HT-29 (cell line): ENCODE measurements around the gene LRRK1. TPM values are rescaled to one million over a fixed set of nuclear protein-coding genes. Genes with fewer than 3 reads are reported as not detected.
"Not testable (repeated sequence)": the region's sequence is repeated elsewhere in the genome, so short reads cannot be mapped to it uniquely, and the experiment has no call there.

Experiments used
- DNase-seq: peaks from one replicate; pipeline ENCODE4 v3.0.0-alpha.2; 2015; ENCODE audit warnings: low spot score
- total RNA-seq: library from RNA; depleted of rRNA; stranded (reverse); fragments of >200 nt; shearing (Covaris generic); gene quantifications from 2 replicates; pipeline ENCODE4 v1.2.3, GENCODE V29; 2014

LRRK1 gene
- total RNA-seq, 1 experiment from 2014 or later, result 25.0 TPM

DNA sequence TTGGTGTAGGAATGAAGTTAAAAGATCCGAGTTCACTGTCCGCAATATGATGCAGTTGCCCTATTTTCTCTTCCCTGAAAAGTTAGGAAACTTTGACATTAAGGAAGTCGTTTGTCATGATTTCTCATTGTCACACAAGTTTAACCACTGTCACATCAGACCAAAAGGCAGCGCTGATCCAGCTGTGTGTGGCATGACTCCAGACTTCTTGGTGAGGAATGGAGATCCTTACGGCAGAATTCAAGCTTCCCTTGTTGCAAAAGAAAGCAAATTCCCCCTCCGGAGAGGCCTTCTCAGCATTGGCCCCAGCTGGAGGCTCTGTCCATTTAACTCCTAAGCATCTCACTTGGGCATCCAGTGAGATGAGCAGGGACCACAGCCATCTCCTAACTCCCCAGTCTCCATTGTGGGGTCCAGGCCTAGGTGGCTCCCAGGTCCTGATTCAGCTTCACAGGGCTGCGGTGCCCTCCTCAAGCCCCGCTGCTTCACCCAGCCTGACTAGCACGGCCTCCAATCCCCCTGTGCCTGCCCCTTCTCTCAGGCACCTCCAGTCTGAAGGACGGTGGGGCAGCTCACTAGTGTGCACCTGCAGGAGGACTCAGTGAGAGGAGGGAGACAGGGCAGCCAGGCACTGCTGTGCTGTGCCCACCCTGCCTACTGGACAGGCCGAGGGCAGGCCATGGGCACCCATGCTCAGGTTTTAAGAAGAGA, 173.2 kb downstream of the LRRK1 start:
- DNase-seq, result no peak

DNA sequence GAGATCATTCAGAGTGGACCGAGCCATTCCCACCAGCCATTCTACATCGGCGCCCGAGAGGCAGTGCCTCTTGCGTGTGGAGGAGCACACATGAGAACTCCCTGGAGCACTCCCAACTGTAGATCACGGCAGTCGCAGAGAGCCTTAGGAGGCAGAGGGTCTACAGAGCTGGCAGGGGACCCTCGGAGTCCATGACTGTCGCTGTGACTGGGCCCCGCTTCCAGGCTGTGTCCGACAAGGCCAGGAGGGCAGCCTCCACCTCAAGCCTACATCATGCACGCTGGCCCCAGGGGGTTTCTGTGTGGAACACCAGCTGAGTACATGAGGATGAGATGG, 173.7 kb downstream of the LRRK1 start:
- DNase-seq, result no peak

DNA sequence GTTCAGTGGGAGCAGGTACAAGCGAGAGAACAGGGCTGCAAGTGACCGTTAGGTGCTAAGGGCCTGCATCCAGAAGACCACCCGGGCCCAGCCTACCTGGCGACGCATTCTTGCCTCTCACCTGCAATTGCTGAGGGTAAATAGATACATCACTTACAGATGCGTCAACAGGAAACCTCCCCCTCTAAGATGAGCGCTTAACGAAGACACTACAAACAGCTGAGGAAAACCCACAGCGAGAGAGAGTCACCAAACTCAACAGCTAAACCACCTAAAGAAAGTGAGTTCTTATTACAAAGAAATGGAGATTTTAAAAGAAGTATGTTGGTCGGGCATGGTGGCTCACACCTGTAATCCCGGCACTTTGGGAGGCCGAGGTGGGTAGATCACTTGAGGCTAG, 174.8 kb downstream of the LRRK1 start:
- no peak for DNase-seq

DNA sequence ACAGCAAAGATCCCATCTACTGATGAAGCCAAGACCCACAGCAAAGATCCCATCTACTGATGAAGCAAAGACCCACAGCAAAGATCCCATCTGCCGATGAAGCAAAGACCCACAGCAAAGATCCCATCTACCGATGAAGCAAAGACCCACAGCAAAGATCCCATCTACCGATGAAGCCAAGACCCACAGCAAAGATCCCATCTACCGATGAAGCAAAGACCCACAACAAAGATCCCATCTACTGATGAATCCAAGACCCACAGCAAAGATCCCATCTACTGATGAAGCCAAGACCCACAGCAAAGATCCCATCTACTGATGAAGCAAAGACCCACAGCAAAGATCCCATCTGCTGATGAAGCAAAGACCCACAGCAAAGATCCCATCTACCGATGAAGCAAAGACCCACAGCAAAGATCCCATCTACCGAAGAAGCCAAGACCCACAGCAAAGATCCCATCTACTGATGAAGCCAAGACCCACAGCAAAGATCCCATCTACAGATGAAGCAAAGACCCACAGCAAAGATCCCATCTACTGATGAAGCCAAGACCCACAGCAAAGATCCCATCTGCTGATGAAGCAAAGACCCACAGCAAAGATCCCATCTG, 176.7 kb downstream of the LRRK1 start:
- not testable (repeated sequence) for DNase-seq

DNA sequence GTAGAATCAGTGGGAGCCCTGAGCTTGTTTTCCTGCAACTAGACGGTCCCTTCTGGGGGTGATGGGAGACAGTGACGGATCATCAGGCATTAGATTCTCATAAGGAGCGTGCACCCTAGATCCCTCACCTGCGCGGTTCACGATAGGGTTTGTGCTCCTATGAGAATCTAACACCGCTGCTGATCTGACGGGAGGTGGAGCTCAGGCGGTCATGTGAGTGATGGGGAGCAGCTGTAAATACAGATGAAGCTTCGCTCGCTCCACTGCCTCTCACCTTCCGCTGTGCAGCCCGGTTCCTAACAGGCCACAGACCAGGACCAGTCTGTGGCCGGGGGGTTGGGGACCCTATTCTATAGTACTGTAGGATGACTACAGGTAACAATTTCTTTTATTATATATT, 178.0 kb downstream of the LRRK1 start:
- no peak for DNase-seq

DNA sequence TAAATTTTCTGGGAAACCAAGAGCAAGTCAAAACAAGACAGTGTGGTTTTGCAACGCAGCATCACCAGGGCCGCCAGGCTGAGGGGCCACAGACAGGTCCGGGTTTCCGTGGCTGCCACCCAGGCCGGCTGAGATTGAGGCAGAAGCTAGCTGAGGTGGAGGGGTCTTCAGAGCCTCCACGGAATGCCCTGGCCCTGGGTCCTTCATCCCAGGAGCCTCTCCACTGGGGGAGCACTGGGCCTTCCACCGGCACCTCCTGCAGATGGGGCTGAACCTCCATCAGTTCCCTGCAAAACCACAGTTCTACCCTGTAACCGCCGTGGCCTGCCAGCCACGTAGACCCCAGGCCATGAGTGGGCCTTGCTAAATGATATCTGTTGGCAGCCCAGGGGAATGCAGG, 180.0 kb downstream of the LRRK1 start:
- DNase-seq, result no peak

DNA sequence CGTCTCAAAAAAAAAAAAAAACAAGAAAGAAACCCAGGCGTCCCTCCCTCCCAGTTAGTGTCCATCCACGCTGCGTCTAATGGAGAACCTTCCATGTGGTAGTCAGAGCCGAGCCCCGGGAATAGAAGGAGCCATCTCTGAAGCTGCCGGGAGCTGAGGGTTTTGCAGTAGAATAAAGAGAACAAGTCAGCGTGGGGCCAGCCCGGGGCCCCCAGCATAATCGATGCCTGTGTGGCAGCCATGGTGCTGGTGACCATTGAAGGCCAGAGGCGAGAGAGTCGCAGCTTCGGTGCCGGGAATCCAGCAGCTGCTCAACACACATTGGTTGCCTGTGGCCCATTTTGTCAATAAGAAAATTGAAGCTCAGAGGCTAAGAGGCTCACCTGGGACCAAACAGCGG, 181.0 kb downstream of the LRRK1 start:
- no peak for DNase-seq

DNA sequence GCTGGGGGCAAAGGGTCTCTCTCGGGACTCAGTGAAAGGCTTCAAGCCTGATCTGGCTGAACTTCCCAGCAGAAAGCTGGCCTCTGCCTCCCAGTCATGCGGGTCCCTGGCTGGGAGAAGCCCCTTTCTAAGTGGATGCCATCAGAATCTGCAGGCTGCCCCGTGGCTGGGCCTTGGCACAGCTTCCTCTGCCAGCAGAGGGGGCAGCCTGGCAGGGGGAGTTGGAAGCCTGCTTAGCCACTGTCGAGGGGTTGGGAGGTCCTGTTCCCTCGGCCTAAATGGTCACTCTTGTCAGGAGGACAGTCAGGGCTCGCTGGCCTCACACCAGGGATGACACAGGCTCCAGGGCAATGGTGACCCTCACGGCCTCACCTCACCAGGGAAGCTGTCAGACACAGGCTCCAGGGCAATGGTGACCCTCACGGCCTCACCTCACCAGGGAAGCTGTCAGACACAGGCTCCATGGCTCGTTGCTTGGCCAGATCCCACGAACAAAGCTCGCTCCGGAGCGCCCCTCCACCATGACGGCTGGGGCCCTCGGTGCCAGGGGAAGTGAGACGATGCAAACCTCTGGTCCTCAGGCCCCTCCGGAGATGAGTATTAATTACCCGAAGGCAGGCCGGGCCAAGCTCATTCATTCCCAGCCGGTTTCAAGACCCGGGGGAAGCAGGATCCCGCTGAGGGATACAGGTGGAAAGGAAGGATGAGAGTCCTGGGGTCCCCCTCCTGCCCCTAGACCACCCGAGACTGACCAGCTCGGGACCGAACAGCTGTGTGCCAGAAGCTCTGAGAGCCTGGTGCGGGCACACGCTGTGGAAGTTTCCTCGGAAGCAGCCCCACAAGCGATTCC, 181.7 kb downstream of the LRRK1 start:
- DNase-seq, result no peak

DNA sequence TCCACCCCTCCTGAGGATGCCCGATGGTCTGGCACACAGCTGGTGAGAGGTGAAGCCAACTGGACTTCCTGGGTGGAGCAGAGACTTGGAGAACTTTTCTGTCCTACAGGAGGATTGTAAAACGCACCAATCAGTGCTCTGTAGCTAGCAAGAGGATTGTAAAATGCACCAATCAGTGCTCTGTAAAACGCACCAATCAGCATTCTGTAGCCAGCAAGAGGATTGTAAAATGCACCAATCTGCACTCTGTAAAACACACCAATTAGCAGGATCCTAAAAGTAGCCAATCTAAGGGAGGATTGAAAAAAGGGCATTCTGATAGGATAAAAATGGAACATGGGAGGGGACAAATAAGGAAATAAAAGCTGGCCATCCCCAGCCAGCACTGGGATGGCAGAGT, 182.5 kb downstream of the LRRK1 start:
- DNase-seq, result no peak

DNA sequence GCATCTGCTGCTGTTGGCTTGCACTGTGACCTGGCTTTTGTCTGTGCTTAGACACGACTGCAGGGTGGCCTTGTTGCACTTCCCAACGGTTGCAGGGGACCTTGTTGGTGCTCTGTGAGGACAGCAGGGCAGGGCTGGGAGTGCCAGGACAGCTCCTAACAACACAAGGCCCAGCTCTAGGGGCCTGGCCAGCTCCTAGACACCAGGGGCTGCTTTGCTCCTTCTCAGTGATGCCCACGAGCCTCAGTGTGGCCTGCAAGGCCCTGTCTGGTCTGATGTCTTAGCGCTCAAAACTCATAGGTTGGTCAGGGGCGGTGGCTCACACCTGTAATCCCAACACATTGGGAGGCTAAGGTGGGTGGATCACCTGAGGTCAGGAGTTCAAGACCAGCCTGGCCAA, 183.6 kb downstream of the LRRK1 start:
- DNase-seq, result no peak

DNA sequence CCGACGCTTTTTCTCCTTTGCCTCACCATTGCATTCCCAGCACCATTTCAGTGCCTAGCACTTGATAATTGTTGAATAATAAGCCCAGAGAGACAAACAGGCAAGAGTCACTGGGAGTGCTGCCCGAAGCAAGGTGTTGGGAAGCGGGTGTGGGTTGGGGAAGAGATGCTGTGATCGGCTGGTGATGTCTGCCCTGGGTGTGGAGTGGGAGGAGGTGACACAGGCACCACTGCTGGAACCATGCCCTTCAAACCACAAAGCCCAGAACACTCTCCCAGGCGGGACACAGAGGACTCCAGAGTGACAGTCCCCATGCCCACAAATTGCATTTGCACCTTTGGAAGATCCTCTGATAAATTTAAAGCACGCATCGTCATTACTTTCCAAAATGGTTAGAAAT, 184.4 kb downstream of the LRRK1 start:
- DNase-seq, result no peak

DNA sequence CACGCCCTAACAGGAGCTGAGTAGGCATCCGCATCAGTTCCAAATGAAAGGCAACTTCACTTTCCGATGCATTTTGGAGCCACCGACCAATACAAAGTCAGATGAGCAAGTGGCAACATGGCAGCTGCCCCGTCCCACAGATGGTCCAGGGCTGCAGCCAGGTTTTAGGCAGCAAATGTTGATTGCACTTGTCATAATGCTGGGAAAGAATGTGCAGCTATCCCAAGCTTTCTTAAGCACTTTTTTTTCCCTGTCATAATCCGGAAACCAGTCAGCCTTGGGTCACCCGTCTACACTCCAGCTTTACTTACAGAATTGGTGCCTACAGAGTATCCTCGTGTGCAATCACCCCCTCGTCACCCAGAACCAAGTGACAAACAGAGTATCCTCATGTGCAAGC, 185.0 kb downstream of the LRRK1 start:
- DNase-seq, result no peak

DNA sequence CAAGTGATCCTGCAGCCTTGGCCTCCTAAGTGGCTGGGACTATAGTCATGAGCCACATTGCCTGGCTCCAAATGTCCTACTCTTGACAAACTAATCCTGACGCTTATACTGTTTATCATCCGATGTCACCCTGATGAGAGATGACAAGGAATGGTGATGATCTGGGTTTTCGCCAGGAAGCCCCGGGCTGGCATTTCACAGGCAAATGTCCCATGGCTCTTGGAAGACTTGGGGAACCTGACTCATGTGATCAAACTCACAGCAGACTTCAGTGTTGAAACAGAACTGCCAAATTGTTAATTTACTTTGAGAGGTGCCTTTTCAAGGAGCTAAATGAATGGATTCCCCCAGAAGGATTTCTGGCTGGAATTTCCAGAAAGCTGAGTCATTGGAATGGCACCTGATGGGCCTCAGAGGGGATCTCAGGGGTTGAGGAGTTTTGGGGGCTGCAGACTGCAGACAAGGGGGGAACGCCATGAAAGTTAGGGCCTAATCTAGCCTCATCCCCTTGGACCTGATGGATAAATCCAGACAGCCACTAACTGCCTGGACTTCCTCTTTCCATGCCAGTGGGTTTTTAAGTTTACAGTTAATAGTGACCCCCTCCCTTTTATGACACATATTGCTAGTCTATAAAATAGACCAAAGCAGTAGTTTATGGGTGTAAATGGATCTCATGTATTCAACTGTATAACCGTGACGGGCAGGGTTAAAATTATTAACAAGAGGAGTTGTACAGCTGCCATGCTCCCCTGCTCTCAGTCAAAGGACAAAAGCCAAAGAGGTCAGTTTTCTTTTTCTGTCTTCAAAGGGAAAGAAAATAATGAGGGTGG, 186.1 kb downstream of the LRRK1 start:
- DNase-seq, result no peak

DNA sequence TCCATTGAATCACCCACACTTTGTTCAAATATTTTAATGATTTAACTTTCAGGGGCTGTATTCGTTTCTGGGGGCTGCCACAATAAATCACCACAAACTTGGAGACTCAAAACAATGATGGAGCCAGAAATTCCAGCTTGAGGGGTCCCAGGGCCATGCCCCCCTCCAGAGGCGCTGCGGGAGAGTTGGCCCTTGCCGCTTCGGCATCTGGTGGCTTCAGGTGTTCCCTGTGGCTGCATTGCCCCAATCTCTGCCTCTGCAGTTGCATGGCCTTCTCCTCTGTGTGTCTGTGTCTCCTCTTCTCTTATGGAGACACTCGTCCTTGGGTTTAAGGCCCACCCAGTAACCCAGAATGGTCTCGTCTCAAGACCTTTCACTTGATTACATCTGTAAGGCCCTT, 187.9 kb downstream of the LRRK1 start:
- DNase-seq, result no peak

DNA sequence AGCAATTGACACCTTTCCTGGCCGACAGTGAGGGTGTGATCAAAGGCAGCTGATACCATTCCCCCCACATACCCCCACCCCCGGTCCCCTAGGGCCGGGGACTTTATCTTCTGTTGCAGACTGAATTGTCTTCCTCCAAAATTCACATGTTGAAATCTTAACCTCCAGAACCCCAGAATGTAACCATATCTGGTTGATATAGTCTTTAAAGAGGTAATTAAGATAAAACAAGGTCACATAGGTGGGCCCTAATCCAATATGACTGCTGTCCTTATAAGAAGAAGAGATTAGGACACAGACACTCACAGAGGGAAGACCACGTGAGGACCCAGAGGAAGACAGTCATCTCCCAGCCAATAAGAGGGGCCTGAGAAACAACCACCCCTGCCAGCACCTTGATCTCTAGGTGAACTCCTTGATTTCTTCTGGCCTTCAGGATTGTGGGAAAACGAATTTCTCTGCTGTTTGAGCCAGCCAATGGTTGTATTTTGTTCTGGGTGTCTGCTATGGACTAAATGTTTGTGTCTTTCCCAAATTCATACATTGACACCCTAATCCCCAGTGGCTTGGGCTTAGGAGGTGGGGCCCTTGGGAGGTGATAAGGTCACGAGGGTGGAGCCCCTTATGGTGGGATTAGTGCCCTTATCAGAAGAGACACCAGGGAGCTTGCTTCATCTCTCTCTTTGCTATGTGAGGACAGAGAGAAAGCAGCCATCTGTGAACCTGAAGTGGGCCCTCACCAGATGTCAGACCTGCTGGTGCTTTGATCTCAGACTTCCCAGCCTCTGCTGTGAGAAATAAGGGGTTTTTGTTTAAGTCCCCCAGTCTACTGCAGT, 188.7 kb downstream of the LRRK1 start:
- DNase-seq, result no peak

DNA sequence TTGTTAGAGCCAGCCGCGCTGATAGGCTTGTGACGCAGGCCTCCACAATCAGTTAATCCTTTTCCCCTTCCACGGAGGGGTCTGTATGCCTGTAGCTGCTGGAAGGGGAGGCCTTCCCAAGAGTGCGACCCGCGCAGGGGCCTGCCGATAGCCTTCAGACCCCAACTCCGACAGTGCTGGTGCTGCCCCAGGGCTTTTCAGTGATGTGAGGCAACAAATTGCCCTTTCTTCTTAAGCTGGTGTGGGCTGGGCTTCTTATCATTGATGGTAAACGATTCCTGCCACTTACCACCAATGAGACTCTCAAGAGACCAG, 189.3 kb downstream of the LRRK1 start:
- no peak for DNase-seq

DNA sequence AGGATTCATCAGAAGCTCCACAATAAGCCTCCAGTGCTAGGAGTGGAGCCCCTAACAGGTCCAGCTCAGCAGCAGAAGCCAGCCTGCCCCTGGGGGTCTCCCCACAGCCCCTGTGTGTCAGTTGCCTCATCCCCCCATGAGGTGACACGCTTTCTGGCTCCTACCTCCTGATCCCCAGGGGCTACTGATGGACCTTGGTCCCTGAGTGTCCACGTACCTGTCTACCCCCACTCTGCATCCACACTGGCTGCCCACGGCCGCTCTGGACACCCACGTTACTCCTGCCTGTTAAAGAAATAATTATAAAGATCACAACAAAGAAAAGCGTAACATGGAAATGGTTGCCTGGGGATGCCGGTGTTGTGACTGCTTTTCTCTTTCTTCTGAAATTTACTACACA, 189.6 kb downstream of the LRRK1 start:
- no peak for DNase-seq

DNA sequence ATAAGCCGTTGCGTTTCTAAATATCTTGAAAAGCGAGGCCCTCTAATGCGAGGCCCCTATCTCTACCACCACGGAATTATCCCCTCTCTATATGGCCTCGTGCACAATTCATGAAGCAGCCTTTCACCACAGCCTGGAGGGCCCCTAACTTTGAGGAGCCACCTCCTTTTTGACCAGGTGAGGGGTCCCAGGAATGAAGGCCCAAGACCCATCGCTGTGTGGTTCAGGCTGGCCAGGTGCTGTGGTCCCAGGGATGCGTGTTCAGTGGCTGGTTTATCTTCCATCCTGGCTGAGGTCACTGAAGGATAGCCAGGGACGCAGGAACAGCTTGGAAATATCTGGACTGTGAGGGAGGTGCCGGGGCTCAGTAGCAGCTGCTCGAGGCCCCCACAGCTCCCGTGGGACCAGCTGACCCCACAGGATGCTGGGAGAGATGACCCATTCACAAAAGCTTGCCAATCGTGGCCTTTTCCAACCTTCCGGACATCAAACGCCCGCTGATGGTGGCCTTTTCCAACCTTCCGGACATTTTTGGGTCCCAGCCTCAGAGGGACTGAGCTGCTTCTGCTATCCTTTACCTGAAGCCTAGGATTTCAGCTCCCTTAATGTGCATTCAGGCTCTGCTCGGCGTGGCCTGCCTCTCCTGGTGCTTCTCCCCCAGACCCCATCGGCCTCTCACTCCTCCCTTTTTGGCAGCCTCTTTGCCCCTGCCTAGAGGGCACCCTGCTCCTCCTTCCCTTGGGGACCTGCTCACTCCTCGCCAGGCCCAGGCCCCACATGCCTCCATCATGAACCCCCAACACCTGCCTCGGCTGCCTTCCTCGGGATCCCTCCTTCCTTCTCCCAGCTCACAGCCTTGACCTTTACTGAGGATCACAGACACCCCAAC, 191.8 kb downstream of the LRRK1 start:
- DNase-seq, result no peak

DNA sequence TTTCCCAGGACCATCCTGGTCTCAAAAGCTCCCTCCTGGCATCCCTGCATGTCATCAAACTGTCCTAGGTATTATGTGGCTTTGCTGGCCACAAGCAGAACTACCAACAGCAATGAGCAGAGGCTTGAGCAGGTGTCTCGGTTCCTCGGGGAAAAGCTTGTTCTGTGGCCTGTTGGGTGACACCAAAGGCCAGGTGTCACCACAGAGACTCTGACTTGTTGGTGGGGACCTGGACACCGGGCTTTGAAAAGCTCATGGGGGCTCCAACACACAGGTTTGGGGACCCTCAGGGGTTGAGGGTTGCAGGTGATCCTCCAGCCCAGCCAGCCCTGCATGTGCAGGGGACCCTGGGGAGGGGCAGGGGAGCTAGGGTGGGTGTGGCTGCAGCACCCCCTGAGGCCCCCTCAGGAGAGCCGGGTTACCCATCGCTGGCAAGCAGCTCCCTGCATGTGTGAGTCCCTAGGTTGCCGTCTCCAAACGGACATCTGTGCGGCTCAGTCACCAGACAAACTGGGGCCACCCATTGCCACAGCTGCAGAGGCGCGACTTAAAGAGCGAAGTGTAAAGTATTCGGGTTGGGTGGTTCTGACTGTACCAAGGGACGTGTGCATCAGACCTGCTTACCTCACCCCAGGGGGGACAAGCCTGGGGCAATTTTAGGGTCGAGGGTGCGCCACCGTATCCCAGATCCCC, 192.6 kb downstream of the LRRK1 start:
- no peak for DNase-seq
